Retinal pigment epithelial cell (primary cell): ENCODE data around the gene CELF2.
A peak's percentile ranks its signal among the peaks of the same experiment; 100 is the strongest.

Experiments
- DNase-seq: peaks from one replicate; pipeline ENCODE4 v3.0.0-alpha.2; 2010; ENCODE audit warnings: low read depth
- H3K4me3 ChIP-seq: 2 replicates; pipeline ENCODE4 v1.5.1; 2011; ENCODE audit warnings: mild to moderate bottlenecking, low read length, control low read depth, moderate library complexity
- CTCF ChIP-seq: conservative IDR thresholded peaks from 2 replicates; pipeline ENCODE4 v1.5.1; 2011; ENCODE audit warnings: low read depth, low read length, control low read depth, inconsistent platforms

The CELF2 gene

DNA sequence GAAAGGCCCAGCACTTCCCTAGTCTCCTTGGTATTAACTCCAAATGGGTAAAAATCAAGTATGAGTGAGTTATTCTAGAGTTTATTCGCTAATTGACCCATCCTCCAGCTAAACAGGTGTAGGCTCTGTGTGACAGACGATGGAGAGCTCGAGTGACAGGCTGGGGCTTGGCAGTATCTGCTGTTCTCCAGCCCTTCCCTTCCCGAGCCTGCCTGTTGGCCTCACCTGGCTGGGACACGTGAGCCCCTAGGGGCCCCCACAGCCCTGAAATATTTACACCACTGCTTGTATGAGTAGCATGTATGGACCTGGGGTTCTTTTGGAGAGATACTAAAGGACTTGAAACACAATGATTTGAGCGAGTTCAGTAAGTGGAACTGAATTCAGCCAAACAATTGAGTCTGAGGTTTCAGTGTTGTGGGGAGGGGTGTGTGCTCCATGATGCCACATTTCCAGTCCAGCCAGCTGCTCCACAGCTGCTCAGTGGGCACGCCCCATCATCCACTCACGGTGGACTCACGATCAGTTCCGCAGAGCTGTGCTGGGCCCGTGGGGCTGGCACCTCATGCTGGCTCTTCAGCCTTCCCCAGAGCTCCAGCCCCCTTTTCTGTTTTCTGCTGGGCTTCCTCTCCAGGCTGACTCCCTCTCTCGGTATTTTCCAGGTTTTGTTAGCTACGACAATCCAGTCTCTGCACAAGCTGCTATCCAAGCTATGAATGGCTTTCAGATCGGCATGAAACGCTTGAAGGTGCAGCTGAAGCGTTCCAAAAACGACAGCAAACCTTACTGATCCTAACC is 310.8 kb downstream of the CELF2 start:
- H3K4me3 ChIP-seq = no peak overlapping the region
- DNase-seq = no peak
- TF ChIP-seq CTCF = no peak

DNA sequence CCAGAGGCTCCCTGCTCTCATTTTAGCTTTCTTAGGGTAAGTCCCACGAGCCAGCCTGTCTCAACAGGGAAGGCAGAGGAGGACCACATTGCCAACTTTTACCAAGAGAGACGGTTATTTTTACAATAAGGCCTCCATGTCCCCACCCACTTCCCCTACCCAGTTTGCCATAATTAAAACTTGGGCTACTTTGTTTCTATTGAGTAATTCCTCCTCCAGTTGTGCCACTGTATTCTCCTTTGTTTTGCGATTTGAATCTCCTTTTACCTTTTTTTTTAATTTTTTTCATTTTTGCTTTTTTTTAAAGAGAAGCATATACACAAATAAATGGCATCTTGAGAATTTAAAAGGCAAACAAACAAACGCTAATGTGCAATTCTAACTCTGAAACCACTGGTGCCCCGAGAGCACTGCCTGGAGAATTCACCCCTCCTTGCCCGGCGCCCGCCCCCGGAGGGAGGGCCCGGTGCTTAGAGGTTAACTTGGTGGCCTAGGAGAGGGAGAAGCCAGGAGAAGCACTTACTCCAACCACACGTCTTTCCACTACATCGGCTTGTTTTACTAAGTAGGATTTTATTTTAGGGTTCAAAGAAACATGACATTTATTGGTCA is 311.5 kb downstream of the CELF2 start:
- TF ChIP-seq CTCF = no peak
- H3K4me3 ChIP-seq = no peak overlapping the region
- no peak for DNase-seq

DNA sequence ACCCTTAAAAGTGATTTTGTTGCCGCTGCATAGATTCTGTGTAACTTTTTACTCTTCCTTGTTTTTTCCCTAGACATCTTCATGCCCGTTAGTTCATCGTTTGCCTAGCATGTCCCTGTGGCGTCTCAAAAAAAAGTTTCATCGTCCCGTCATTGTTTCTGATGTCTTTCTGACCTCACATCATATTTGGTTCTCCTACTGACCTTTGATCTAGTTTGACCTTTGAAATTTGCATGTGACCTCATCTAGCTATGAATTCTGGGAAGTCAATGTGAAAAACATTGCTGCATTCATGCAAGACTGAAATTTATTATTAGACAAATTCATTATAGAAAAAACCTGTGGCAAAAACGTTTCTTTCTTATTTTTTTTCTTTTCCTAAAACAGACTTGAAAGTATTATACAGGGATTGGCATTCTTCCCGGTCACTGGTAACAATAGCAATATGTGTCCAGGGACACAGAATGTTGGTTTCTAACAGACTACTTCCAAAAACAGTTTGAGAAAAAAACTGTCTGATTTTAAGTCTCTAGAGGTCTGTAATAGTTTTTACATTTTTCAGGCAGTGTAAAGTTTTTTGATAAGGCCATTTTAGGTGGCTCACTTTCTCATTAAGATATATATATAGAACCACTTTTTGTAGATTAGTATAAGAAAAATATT is 312.8 kb downstream of the CELF2 start:
- no peak for TF ChIP-seq CTCF
- no peak overlapping the region for H3K4me3 ChIP-seq
- peak; percentile 43 for DNase-seq

DNA sequence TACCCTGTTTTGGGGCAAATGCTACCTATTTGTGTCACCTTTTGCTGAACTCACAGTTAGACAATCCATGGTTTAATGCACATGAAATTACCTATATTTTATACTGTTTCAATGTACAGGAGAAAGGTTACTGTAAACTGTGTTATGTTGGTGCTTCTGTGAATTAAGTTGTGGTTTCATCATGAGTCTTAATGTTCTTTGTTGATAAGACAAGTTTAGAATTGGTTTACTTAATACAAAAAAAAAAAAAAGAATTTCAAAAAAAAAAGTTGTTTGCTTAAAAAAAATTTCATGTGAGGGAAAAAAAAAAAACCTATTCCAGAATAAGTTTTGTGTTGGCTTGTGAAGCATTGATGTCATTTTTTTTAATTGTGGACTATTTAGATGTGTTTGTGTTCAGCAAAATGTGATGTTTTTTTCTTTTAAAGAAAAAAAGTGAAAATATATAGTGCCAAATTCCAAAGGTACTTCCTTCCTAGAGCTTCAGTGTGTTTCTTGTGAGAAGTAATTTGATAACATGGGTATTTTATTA is 313.4 kb downstream of the CELF2 start:
- TF ChIP-seq CTCF = no peak
- H3K4me3 ChIP-seq = no peak overlapping the region
- DNase-seq = no peak

- DNase-seq = no peak
- H3K4me3 ChIP-seq = no peak overlapping the region
- TF ChIP-seq CTCF = no peak
Observed at GRCh38 chr10:11331726-11332125, 314.1 kb downstream of the CELF2 start.

GRCh38 chr10:11332846-11333245 is 315.2 kb downstream of the CELF2 start:
- DNase-seq = no peak
- H3K4me3 ChIP-seq = no peak overlapping the region
- TF ChIP-seq CTCF = no peak
